Panc1 (cell line): ENCODE data around the gene TNFRSF11A. TPM values are rescaled to one million over a fixed set of nuclear protein-coding genes. Genes with fewer than 3 reads are reported as not detected.

Source experiments
- ATAC-seq: fragments of 200-7000 bp; cut with Tn5 transposase; 2 replicates; pipeline ENCODE4 v1.9.1; 2020; ENCODE audit warnings: mild to moderate bottlenecking, moderate library complexity
- BruUV-seq: library from RNA; stranded (reverse); fragments of 400-500 nt; replicated peaks from 2 replicates; lab custom pipeline; 2021; lab: Mats Ljungman, UMichigan
- CTCF ChIA-PET: fragments of 300-600 bp; sonication (Branson Sonifier 250); formaldehyde crosslinking; loops from one replicate; lab custom pipeline; 2022; ENCODE audit warnings: antibody characterized with exemption; lab: Charles Lee
- POLR2A ChIA-PET: fragments of 300-600 bp; sonication (Branson Sonifier 250); formaldehyde crosslinking; loops from one replicate; lab custom pipeline; 2022; ENCODE audit warnings: antibody characterized with exemption; lab: Charles Lee
- DNase-seq: peaks from one replicate; pipeline ENCODE4 v3.0.0-alpha.2; 2010; ENCODE audit warnings: low read depth, low spot score
- H3K27ac ChIP-seq: 2 replicates; pipeline ENCODE4 v1.5.1; 2011; ENCODE audit warnings: mild to moderate bottlenecking, low read length, inconsistent platforms
- H3K27me3 ChIP-seq: fragments of 200-500 bp; sonication (Bioruptor generic); 2 replicates; pipeline ENCODE4 v1.6.0; 2014; ENCODE audit warnings: low read length, inconsistent platforms; ENCODE audit not compliant: control insufficient read depth, insufficient read depth
- H3K36me3 ChIP-seq: fragments of 200-500 bp; sonication (Bioruptor generic); 2 replicates; pipeline ENCODE4 v1.5.1; 2014; ENCODE audit warnings: inconsistent platforms, mild to moderate bottlenecking, low read length, moderate library complexity; ENCODE audit not compliant: control insufficient read depth, insufficient read depth
- H3K4me1 ChIP-seq: 2 replicates; pipeline ENCODE4 v1.5.1; 2011; ENCODE audit warnings: inconsistent platforms, mild to moderate bottlenecking, low read length, moderate library complexity; ENCODE audit not compliant: control insufficient read depth, insufficient read depth
- H3K4me3 ChIP-seq, 2 experiments: 2 replicates each; pipeline ENCODE4 v1.5.1; 2011 to 2012; ENCODE audit warnings: low read depth in 2 of 2, low read length in 2 of 2, mild to moderate bottlenecking in 2 of 2, inconsistent platforms in 1 of 2, moderate library complexity in 1 of 2
- H3K9me3 ChIP-seq: fragments of 200-500 bp; sonication (Bioruptor generic); 2 replicates; pipeline ENCODE4 v1.5.1; 2014; ENCODE audit warnings: low read depth, mild to moderate bottlenecking, inconsistent platforms, low read length, moderate library complexity; ENCODE audit not compliant: control insufficient read depth, insufficient read depth
- CTCF ChIP-seq: fragments of 450-650 bp; IDR thresholded peaks from 2 replicates; pipeline ENCODE4 v1.5.1; 2017; ENCODE audit warnings: mild to moderate bottlenecking
- POLR2AphosphoS5 ChIP-seq: IDR thresholded peaks from 2 replicates; pipeline ENCODE4 v1.6.1; 2012; ENCODE audit warnings: mild to moderate bottlenecking, low read depth, low read length, moderate library complexity
- REST ChIP-seq, 2 experiments: IDR thresholded peaks; 2 replicates each; pipeline ENCODE4 v1.6.1; 2011 to 2012; ENCODE audit warnings: low read depth in 2 of 2, control low read depth in 1 of 2, low read length in 1 of 2, mild to moderate bottlenecking in 1 of 2, moderate library complexity in 1 of 2; ENCODE audit not compliant: insufficient read depth in 1 of 2
- SIN3A ChIP-seq: IDR thresholded peaks from 2 replicates; pipeline ENCODE4 v1.6.1; 2012; ENCODE audit warnings: low read depth, mild to moderate bottlenecking, low read length, moderate library complexity, borderline replicate concordance; ENCODE audit not compliant: insufficient read depth
- TCF7L2 ChIP-seq: IDR thresholded peaks from 2 replicates; pipeline ENCODE4 v1.6.1; 2011; ENCODE audit warnings: mild to moderate bottlenecking, low read depth, low read length, inconsistent platforms
- in situ Hi-C: cut with HindIII; loops from 2 replicates; pipeline ENCODE4 v1.10.0; 2016; ENCODE audit warnings: low sequenced_read_pairs, low pct_unique_long_range_greater_than_20kb
- intact Hi-C: fragments of 100-400 bp; cut with micrococcal nuclease; formaldehyde crosslinking; loops from one replicate; pipeline ENCODE4 v1.10.0; 2022; ENCODE audit not compliant: unreplicated experiment
- total RNA-seq: library from RNA; stranded (reverse); gene quantifications from one replicate; pipeline ENCODE4 v1.2.1, GENCODE V29; 2021; ENCODE audit not compliant: unreplicated experiment

TNFRSF11A gene
- total RNA-seq, 1 experiment from 2014 or later, result 14.1 TPM

GRCh38 chr18:62336618-62337017, 11.5 kb downstream of the TNFRSF11A start:
- peak overlapping the region; percentile 91 for H3K27ac ChIP-seq
- DNase-seq, result no peak
- POLR2A ChIA-PET, result no interaction called here
- peaks cover 89% of the 10 kb centered on the region for H3K4me1 ChIP-seq
- CTCF ChIA-PET, result no interaction called here
- no peaks in the 10 kb centered on the region for H3K36me3 ChIP-seq
- no peak for ATAC-seq
- BruUV-seq, result no TSS peak
- H3K27me3 ChIP-seq, result no peaks in the 10 kb centered on the region
- peak overlapping the region in 1 of 2 experiments; percentile 33; a peak in 2 of 4 replicates for H3K4me3 ChIP-seq
- intact Hi-C loops (loop anchor here (10.0 kb wide), 1 partner anchor 188 kb away; the partner anchor contains the start of gene ZCCHC2), in situ Hi-C loops (no loop called here)
- no peak for TF ChIP-seq REST (IDR thresholded peaks at IDR 0.05; ENCODE audit: insufficient read depth in 1 of 2, low read depth in 2 of 2, low read length in 1 of 2)
- no peak for TF ChIP-seq TCF7L2
- no peak for TF ChIP-seq CTCF
- no peak for TF ChIP-seq POLR2AphosphoS5
- no peak for TF ChIP-seq SIN3A
- no peaks in the 10 kb centered on the region for H3K9me3 ChIP-seq

DNA sequence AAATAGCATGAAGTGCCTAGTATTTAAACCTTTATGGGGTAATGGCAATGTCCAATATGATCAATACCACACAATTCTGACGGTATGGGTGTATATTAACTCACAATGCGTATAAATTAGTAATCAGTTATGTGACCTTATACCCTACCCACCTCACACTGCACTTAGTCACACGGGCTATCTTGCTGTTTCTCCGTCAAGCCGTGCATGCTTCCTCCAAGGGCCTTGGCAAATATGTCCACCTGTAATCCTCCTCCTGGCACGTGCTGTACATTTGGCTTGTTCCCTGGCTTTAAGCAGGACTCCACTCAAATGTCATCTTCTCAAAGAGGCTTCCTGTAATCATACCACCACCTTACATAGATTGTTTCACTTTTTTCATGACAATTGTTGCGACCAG, 12.2 kb downstream of the TNFRSF11A start:
- H3K27me3 ChIP-seq, result no peaks in the 10 kb centered on the region
- ATAC-seq (no peak), DNase-seq (no peak)
- no peak overlapping the region for H3K4me3 ChIP-seq
- BruUV-seq, result no TSS peak
- intact Hi-C loops, result loop anchor here (10.0 kb wide), 1 partner anchor 187 kb away; the partner anchor contains the start of gene ZCCHC2
- H3K9me3 ChIP-seq, result no peaks in the 10 kb centered on the region
- peak overlapping the region; percentile 91 for H3K27ac ChIP-seq
- H3K4me1 ChIP-seq, result peaks cover 82% of the 10 kb centered on the region
- TF ChIP-seq TCF7L2 (no peak), REST (IDR thresholded peaks at IDR 0.05; ENCODE audit: insufficient read depth in 1 of 2, low read depth in 2 of 2, low read length in 1 of 2) (no peak), POLR2AphosphoS5 (no peak), CTCF (no peak), SIN3A (no peak)
- ChIA-PET CTCF (no interaction called here), POLR2A (no interaction called here)
- H3K36me3 ChIP-seq, result no peaks in the 10 kb centered on the region
- in situ Hi-C loops, result no loop called here
